ENCODE data around the gene C1orf210. TPM values are rescaled to one million over a fixed set of nuclear protein-coding genes. Genes with fewer than 3 reads are reported as not detected.

The C1orf210 gene
- total and polyA plus RNA-seq, 8 donors = 4.3 to 34.4 (median 14.3) TPM; not detected in 1

DNA sequence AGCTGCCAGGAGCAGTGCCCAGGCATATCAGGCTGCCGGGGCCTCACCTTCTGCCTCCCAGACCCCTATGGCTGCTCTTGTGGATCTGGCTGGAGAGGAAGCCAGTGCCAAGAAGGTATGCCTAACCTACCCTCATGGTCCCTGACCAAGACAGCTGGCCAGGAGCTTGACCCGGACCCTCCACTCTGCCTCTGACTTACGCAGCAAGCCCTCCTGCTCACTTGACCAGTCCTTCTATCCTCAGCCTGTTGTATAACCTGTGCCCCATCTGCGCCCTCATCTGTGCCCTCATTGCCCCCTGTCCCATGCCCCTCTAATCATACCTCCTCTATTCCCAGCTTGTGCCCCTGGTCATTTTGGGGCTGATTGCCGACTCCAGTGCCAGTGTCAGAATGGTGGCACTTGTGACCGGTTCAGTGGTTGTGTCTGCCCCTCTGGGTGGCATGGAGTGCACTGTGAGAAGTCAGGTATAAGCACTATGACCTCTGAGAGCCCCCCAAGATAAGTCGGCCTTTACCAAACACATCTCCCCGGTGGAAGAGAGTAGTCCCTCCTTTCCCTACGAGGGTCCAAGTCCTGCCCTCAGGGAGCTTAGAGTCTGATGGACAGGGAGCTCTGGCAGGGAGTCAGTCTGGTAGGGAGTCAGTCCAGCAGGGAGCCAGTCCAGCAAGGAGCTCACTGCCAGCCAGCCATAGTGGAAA is 22.2 kb upstream of the C1orf210 start:
- WGBS, 5 donors = 87 to 96% (median 93%) methylated on average over 7 to 9 of the region's 9 CpGs
- H3K4me1 ChIP-seq = peaks cover 0 to 19% (median 17%) of the 10 kb centered on the region in 4 donors
- H3K27ac ChIP-seq = no peak overlapping the region
- H3K27me3 ChIP-seq = no peaks in the 10 kb centered on the region
- intact Hi-C loops (cut with DNase I; ENCODE audit: low total_unique reads) = no loop called here
- H3K4me3 ChIP-seq = no peak overlapping the region
- no peaks in the 10 kb centered on the region for H3K36me3 ChIP-seq
- H3K9me3 ChIP-seq = no peaks in the 10 kb centered on the region
- TF ChIP-seq, protein P1, sequence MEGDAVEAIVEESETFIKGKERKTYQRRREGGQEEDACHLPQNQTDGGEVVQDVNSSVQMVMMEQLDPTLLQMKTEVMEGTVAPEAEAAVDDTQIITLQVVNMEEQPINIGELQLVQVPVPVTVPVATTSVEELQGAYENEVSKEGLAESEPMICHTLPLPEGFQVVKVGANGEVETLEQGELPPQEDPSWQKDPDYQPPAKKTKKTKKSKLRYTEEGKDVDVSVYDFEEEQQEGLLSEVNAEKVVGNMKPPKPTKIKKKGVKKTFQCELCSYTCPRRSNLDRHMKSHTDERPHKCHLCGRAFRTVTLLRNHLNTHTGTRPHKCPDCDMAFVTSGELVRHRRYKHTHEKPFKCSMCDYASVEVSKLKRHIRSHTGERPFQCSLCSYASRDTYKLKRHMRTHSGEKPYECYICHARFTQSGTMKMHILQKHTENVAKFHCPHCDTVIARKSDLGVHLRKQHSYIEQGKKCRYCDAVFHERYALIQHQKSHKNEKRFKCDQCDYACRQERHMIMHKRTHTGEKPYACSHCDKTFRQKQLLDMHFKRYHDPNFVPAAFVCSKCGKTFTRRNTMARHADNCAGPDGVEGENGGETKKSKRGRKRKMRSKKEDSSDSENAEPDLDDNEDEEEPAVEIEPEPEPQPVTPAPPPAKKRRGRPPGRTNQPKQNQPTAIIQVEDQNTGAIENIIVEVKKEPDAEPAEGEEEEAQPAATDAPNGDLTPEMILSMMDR (IDR thresholded peaks at IDR 0.05) = no peak
- no peak for TF ChIP-seq EP300 (IDR thresholded peaks at IDR 0.05)
- TF ChIP-seq POLR2AphosphoS5 (IDR thresholded peaks at IDR 0.05) = no peak
- no peak for TF ChIP-seq POLR2A (IDR thresholded peaks at IDR 0.05)
- DNase-seq = no peak

DNA sequence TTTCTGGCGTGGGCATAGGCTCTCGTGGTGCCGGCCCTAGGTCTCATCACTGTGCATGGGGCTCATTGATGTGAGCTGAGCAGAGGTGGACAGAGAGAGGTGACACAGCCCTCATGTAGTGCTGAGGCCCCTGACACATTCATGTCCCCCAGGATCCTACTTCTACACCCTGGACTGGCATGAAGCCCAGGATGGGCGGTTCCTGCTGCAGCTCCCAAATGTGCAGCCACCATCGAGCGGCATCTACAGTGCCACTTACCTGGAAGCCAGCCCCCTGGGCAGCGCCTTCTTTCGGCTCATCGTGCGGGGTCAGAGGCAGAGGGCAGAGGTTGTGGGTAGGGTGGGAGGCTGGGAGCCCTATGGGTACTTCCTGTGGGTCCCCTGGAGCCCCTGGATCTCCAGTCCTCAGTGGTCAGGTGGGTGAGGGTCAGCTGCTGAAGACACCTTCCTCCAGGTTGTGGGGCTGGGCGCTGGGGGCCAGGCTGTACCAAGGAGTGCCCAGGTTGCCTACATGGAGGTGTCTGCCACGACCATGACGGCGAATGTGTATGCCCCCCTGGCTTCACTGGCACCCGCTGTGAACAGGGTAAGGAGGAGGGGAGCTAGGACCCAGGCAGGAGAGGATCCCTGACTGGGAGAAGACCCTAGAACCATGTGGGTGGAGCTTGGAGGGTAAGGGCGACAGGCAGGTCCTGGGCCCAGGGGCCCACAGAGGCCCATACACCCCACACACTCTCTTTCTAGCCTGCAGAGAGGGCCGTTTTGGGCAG is 21.5 kb upstream of the C1orf210 start:
- H3K27ac ChIP-seq = no peak overlapping the region
- intact Hi-C loops (cut with DNase I; ENCODE audit: low total_unique reads) = no loop called here
- TF ChIP-seq POLR2AphosphoS5 (IDR thresholded peaks at IDR 0.05) (no peak), EP300 (IDR thresholded peaks at IDR 0.05) (no peak), POLR2A (IDR thresholded peaks at IDR 0.05) (no peak)
- TF ChIP-seq, protein P1 (IDR thresholded peaks at IDR 0.05) = no peak
- no peak for DNase-seq
- H3K4me3 ChIP-seq = no peak overlapping the region
- peaks cover 0 to 19% (median 17%) of the 10 kb centered on the region in 4 donors for H3K4me1 ChIP-seq
- no peaks in the 10 kb centered on the region for H3K27me3 ChIP-seq
- H3K9me3 ChIP-seq = no peaks in the 10 kb centered on the region
- WGBS, 5 donors = 68 to 89% (median 78%) methylated on average over 13 to 17 of the region's 17 CpGs
- H3K36me3 ChIP-seq = no peaks in the 10 kb centered on the region

- Histone ChIP-seq H3K4me1 (peaks cover 0 to 19% (median 17%) of the 10 kb centered on the region in 4 donors), H3K4me3 (no peak overlapping the region), H3K9me3 (no peaks in the 10 kb centered on the region), H3K36me3 (no peaks in the 10 kb centered on the region), H3K27ac (no peak overlapping the region), H3K27me3 (no peaks in the 10 kb centered on the region)
- no peak for DNase-seq
- intact Hi-C loops (cut with DNase I; ENCODE audit: low total_unique reads) = no loop called here
- TF ChIP-seq POLR2AphosphoS5 (IDR thresholded peaks at IDR 0.05) (no peak), EP300 (IDR thresholded peaks at IDR 0.05) (no peak), POLR2A (IDR thresholded peaks at IDR 0.05) (no peak)
- TF ChIP-seq, protein P1 (IDR thresholded peaks at IDR 0.05) = no peak
- WGBS, 5 donors = 80 to 84% (median 83%) methylated on average over 6 of the region's 6 CpGs
These were observed 20.7 kb upstream of the C1orf210 start for GRCh38 chr1:43305926-43306687.

DNA sequence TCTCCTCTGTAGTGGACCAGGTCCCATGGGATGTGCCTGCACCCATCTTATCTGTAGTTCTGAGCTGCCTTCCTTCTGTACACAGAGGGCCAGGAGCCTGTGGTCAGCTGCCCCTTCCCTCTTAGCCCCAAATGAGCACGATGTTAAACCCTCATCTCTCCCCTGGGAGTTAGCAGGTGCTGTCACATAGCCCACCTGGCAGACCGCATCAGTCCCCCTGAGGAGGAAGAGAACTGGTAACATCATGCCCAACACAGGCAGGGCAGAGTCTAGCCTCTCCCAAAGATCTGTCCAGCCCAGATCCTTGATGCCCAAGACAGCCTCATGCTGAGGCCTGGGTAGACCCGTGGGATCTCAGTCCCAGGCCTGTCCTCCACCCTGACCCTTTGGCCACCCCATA is 20.1 kb upstream of the C1orf210 start:
- no peaks in the 10 kb centered on the region for H3K27me3 ChIP-seq
- no peak overlapping the region for H3K4me3 ChIP-seq
- no peaks in the 10 kb centered on the region for H3K36me3 ChIP-seq
- 43 to 80% (median 74%) methylated on average over 1 to 3 of the region's 3 CpGs for WGBS, 5 donors
- TF ChIP-seq EP300 (IDR thresholded peaks at IDR 0.05) (no peak), POLR2AphosphoS5 (IDR thresholded peaks at IDR 0.05) (no peak), POLR2A (IDR thresholded peaks at IDR 0.05) (no peak)
- TF ChIP-seq, protein P1 (IDR thresholded peaks at IDR 0.05) = no peak
- no peaks in the 10 kb centered on the region for H3K9me3 ChIP-seq
- H3K27ac ChIP-seq = no peak overlapping the region
- H3K4me1 ChIP-seq = peaks cover 0 to 19% (median 17%) of the 10 kb centered on the region in 4 donors
- intact Hi-C loops (cut with DNase I; ENCODE audit: low total_unique reads) = no loop called here
- no peak for DNase-seq

Data from stomach (tissue), 9 donors.